ENCODE data around the gene CTTNBP2NL. TPM values are rescaled to one million over a fixed set of nuclear protein-coding genes. Genes with fewer than 3 reads are reported as not detected.

Gene CTTNBP2NL
- total and polyA plus RNA-seq, 10 of the 15 experiments (the other 5 are each of a cell fraction or from before 2014, with no cell fraction given): 2.1 to 11.3 (median 5.6) TPM

DNA sequence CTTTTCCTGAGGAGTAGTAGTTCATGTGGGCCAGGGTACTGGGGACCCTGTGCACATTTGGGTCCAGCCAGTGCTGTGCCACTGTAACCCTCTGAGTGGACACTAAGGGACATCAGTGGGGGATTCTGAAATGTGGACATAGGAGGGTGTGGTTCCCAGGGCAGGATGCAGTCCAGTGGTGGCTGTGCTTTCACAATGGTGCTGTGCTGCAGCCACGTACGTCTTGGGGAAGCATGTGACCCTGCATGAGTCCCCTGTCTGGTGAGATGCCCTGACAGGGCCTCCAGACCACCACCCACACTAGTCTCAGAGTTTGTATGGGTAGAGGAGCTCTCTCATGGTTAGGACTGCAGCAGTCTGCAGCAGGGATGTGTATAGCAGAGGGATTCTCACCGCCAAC is 75.0 kb downstream of the CTTNBP2NL start:
- H3K36me3 ChIP-seq (ENCODE audit: control insufficient read depth in 2 of 2, insufficient read depth in 2 of 2, low read length in 1 of 2): no peaks in the 10 kb centered on the region
- RAD21 ChIA-PET (ENCODE audit: unreplicated experiment): no interaction called here
- peaks cover 7% of the 10 kb centered on the region for H3K4me1 ChIP-seq (ENCODE audit: control insufficient read depth, insufficient read depth, low read length)
- SMC1A ChIA-PET (ENCODE audit: uncharacterized antibody, unreplicated experiment): interaction anchor here (1.9 kb wide), 1 partner anchor 8 kb away, joined by 5 read pairs; no protein-coding TSS in a partner anchor
- no peaks in the 10 kb centered on the region for H3K79me2 ChIP-seq (ENCODE audit: control insufficient read depth, insufficient read depth, low read length)
- FAIRE-seq: no peak
- CTCF ChIA-PET: interaction anchor here (1.6 kb wide), 1 partner anchor 203 kb away, joined by 3 read pairs; the partner anchor contains the start of gene MOV10
- DNase-seq (ENCODE audit: low read depth, low spot score): no peak
- no peak for TF ChIP-seq ZBTB33 (IDR thresholded peaks at IDR 0.05)
- TF ChIP-seq LARP7 (IDR thresholded peaks at IDR 0.05): no peak
- TF ChIP-seq, protein P1, sequence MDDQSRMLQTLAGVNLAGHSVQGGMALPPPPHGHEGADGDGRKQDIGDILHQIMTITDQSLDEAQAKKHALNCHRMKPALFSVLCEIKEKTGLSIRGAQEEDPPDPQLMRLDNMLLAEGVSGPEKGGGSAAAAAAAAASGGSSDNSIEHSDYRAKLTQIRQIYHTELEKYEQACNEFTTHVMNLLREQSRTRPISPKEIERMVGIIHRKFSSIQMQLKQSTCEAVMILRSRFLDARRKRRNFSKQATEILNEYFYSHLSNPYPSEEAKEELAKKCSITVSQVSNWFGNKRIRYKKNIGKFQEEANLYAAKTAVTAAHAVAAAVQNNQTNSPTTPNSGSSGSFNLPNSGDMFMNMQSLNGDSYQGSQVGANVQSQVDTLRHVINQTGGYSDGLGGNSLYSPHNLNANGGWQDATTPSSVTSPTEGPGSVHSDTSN (IDR thresholded peaks at IDR 0.05; ENCODE audit: insufficient replicate concordance, low read depth, low read length): no peak
- no peak for TF ChIP-seq CREB1 (IDR thresholded peaks at IDR 0.05; ENCODE audit: low read depth)
- TF ChIP-seq SIX5 (IDR thresholded peaks at IDR 0.05; ENCODE audit: low read depth, low read length, severe bottlenecking): no peak
- no peak for TF ChIP-seq BMI1 (IDR thresholded peaks at IDR 0.05; ENCODE audit: borderline replicate concordance)
- no peak for TF ChIP-seq ETV6 (conservative IDR thresholded peaks at IDR 0.05 in 1 of 2, IDR thresholded peaks at IDR 0.05 in 1 of 2; ENCODE audit: borderline replicate concordance in 1 of 2, low read depth in 1 of 2)
- no peak for TF ChIP-seq CEBPB (IDR thresholded peaks at IDR 0.05; ENCODE audit: borderline replicate concordance in 1 of 2, low read depth in 2 of 2, low read length in 2 of 2)
- intact Hi-C loops (cut with micrococcal nuclease; ENCODE audit: unreplicated experiment) (no loop called here), in situ Hi-C loops (cut with MboI) (no loop called here)
- H3K27ac ChIP-seq (ENCODE audit: control insufficient read depth, insufficient read depth): no peak overlapping the region
- H3K27me3 ChIP-seq (replicated peaks in 1 of 2; ENCODE audit: control insufficient read depth in 2 of 2, insufficient read depth in 2 of 2, low read length in 1 of 2): no peaks in the 10 kb centered on the region
- no peaks in the 10 kb centered on the region for H4K20me1 ChIP-seq (ENCODE audit: control insufficient read depth, insufficient read depth)
- no TSS peak for BruUV-seq (replicated peaks)
- H3K9ac ChIP-seq (ENCODE audit: control insufficient read depth, insufficient read depth, low read length): no peak overlapping the region
- POLR2A ChIA-PET: no interaction called here
- H3K9me3 ChIP-seq (replicated peaks; ENCODE audit: control insufficient read depth, insufficient read depth, low read length): no peaks in the 10 kb centered on the region
- 30% methylated on average over 3 of the region's 3 CpGs for WGBS (ENCODE audit: insufficient coverage, insufficient replicate concordance, low lambda C conversion rate, missing lambda C conversion rate)
- ATAC-seq: no peak
- no peak overlapping the region for H2AFZ ChIP-seq (ENCODE audit: control insufficient read depth, low read depth, low read length)
- no peak overlapping the region for H3K4me3 ChIP-seq
- no peak overlapping the region for H3K4me2 ChIP-seq (ENCODE audit: control insufficient read depth, insufficient read depth)
